Activated CD8-positive, alpha-beta T cell treated with anti-CD3 and anti-CD28 coated beads for 36 hours (primary cell): ENCODE results near the gene ABLIM1. TPM values are rescaled to one million over a fixed set of nuclear protein-coding genes. Genes with fewer than 3 reads are reported as not detected.

ENCODE experiments used
- ATAC-seq: fragments of 200-7000 bp; cut with Tn5 transposase; one replicate; pipeline ENCODE4 v1.10.0; 2021; ENCODE audit warnings: mild to moderate bottlenecking, moderate library complexity
- CTCF ChIA-PET: fragments of 350-600 bp; sonication (Branson Sonifier 250); formaldehyde crosslinking; loops from one replicate; lab custom pipeline; 2021; ENCODE audit warnings: antibody characterized with exemption; lab: Charles Lee
- POLR2A ChIA-PET: fragments of 350-600 bp; sonication (Branson Sonifier 250); formaldehyde crosslinking; loops from one replicate; lab custom pipeline; 2021; ENCODE audit warnings: antibody characterized with exemption; lab: Charles Lee
- DNase-seq: peaks from one replicate; pipeline ENCODE4 v3.0.0-alpha.2; 2020
- H3K27ac Mint-ChIP-seq: one replicate; pipeline ENCODE4 v1.8.0; 2021; ENCODE audit warnings: mild to moderate bottlenecking, mixed read lengths
- H3K27me3 Mint-ChIP-seq: one replicate; pipeline ENCODE4 v1.8.0; 2021; ENCODE audit warnings: mixed read lengths
- H3K36me3 Mint-ChIP-seq: one replicate; pipeline ENCODE4 v1.8.0; 2021; ENCODE audit warnings: low read depth, mixed read lengths
- H3K4me1 Mint-ChIP-seq: one replicate; pipeline ENCODE4 v1.8.0; 2021; ENCODE audit warnings: low read depth, mixed read lengths
- H3K4me3 Mint-ChIP-seq: one replicate; pipeline ENCODE4 v1.8.0; 2021; ENCODE audit warnings: mild to moderate bottlenecking, moderate library complexity, mixed read lengths
- H3K9me3 Mint-ChIP-seq: one replicate; pipeline ENCODE4 v1.8.0; 2021; ENCODE audit warnings: mixed read lengths
- intact Hi-C: fragments of 100-400 bp; cut with micrococcal nuclease; formaldehyde crosslinking; loops from one replicate; pipeline ENCODE4 v1.10.0; 2022
- total RNA-seq, 2 experiments: library from RNA; stranded (reverse); gene quantifications; one replicate each; pipeline ENCODE4 v1.2.3, GENCODE V29; 2021
- TF ChIP-seq, protein P1 (sequence below): fragments of 200-600 bp; IDR thresholded peaks from one replicate; pipeline ENCODE4 v1.8.0; 2022; ENCODE audit warnings: antibody characterized with exemption, mild to moderate bottlenecking

Gene ABLIM1
- total RNA-seq, 2 experiments from 2014 or later = 148 to 155 TPM

DNA sequence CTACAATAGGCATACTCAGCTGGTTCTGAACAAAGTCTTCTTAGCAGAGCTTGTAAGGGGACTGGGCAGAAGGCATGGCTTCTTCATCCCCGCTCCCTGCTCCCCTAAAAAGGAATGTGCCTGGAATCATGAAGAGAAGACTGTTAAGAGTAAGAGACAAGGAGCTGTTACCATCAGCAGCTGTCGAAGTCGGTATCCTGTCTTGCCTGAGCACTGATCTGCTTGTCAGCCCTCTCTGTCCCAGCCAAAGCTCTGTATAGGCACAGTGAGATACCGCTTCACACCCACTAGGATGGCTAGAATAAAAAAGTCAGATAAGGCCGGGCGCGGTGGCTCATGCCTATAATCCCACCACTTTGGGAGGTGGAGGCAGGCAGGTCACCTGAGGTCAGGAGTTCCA lies 2.4 kb downstream of the ABLIM1 start:
- TF ChIP-seq, protein P1, sequence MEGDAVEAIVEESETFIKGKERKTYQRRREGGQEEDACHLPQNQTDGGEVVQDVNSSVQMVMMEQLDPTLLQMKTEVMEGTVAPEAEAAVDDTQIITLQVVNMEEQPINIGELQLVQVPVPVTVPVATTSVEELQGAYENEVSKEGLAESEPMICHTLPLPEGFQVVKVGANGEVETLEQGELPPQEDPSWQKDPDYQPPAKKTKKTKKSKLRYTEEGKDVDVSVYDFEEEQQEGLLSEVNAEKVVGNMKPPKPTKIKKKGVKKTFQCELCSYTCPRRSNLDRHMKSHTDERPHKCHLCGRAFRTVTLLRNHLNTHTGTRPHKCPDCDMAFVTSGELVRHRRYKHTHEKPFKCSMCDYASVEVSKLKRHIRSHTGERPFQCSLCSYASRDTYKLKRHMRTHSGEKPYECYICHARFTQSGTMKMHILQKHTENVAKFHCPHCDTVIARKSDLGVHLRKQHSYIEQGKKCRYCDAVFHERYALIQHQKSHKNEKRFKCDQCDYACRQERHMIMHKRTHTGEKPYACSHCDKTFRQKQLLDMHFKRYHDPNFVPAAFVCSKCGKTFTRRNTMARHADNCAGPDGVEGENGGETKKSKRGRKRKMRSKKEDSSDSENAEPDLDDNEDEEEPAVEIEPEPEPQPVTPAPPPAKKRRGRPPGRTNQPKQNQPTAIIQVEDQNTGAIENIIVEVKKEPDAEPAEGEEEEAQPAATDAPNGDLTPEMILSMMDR = no peak
- intact Hi-C loops = no loop called here
- no peaks in the 10 kb centered on the region for H3K36me3 Mint-ChIP-seq
- no peak overlapping the region for H3K27ac Mint-ChIP-seq
- no peak overlapping the region for H3K4me3 Mint-ChIP-seq
- H3K4me1 Mint-ChIP-seq = no peaks in the 10 kb centered on the region
- H3K9me3 Mint-ChIP-seq = no peaks in the 10 kb centered on the region
- CTCF ChIA-PET = no interaction called here
- POLR2A ChIA-PET = no interaction called here
- ATAC-seq = no peak
- no peaks in the 10 kb centered on the region for H3K27me3 Mint-ChIP-seq
- no peak for DNase-seq

DNA sequence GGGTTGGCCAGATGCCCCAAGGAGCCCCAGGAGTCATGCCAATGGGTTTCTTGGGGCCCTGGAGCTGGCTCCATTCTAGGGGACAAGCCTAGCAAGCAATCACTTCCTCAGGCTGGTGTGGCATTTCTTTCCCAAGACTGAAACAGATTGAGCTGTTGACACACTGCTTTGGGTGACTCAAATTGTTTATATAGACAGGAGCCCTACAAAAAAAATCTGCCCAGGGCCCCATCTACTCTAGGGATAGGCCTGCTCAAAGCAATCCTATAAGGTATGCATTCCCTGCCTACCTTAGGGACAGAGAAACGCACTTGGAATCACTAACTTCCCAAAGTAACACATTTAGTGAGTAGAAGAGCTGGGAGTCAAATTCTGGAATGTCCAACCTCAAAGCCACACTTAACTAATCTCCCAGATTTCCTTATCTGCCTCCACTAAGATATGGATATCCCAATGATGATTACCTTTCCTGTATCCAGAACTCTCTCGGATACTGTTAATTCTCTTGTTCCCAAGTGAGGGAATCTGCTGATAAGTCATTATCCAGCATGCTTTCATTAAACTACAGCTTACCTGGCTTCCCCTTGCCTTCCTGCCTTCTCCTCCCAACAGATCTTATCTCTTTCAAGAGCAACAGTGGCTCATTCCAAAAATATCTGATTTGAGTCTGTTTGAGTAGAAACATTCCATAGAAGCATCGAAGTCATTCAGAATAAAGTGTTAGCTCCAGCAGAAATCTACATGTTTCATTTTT lies 3.1 kb downstream of the ABLIM1 start:
- TF ChIP-seq, protein P1 = no peak
- H3K27ac Mint-ChIP-seq = no peak overlapping the region
- ATAC-seq = no peak
- no peaks in the 10 kb centered on the region for H3K36me3 Mint-ChIP-seq
- DNase-seq = no peak
- H3K4me3 Mint-ChIP-seq = no peak overlapping the region
- ChIA-PET POLR2A (no interaction called here), CTCF (no interaction called here)
- intact Hi-C loops = no loop called here
- H3K27me3 Mint-ChIP-seq = no peaks in the 10 kb centered on the region
- H3K4me1 Mint-ChIP-seq = no peaks in the 10 kb centered on the region
- H3K9me3 Mint-ChIP-seq = no peaks in the 10 kb centered on the region

DNA sequence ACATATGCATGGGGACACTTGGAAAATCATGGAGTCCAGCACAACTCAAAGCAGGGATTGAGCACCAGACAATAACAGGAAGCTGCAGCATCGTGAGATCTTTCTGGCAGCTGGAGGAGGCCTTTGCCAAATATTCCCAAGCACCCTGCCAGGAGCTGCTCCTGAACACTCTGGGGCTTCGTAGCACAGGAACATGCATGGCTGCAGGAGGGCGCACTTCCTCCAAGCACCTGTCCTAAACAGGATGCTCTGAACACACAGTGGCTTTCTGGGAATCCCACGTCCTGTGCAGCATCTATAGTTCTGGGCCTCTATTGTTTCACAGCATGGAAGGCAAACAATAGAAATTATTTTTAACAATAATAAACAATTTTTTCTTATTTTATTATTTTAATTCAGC lies 4.1 kb downstream of the ABLIM1 start:
- no peaks in the 10 kb centered on the region for H3K36me3 Mint-ChIP-seq
- CTCF ChIA-PET = interaction anchor here (0.7 kb wide), 1 partner anchor 65 kb away, joined by 3 read pairs; no protein-coding TSS in a partner anchor

DNA sequence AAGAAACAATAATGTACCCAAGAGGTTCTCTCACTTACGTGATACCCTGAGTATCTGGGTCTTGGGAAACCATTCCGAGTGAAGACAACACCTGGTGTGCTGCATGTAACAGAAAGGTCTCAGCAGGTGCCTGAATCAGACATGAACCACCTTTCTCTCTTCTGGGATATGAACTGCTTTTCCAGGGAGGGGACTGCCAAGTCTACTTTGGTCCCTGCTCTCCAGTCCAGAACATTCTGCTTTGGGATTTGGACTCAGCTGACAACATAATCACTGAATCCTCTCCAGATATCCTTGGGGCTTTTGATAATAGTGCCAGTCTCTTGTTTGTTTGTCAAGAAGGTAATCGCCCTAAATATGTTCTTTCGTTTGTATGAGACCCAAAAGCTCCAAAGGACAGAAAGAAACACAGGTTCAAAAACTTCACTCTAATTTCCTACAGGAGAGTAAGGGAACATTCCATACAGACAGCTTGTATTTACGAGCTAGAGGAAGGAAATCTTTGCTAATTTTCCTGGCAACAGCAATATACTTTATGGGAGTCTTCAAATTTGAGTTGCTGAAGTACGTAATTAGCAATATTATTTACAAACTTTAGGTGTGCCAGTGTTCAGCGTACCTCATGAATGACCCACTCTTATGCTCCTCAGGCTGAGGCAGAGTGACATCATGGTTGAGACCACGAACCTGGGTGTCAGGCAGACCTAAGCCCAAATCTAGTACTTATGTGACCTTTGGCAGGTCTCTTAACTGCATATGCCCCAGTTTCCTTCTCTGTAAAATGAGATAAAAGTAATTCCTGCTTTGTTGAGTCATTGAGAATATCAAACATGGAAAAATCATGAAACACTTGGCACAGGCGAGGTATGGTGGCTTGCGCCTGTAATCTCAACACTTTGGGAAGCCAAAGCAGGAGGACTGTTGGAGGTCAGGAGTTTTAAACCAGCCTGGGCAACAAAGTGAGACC lies 5.4 kb downstream of the ABLIM1 start:
- POLR2A ChIA-PET = interaction anchor here (0.7 kb wide), 1 partner anchor 242 kb away, joined by 3 read pairs; no protein-coding TSS in a partner anchor
- H3K4me3 Mint-ChIP-seq = no peak overlapping the region
- no peak overlapping the region for H3K27ac Mint-ChIP-seq
- CTCF ChIA-PET = interaction anchor here (0.7 kb wide), 1 partner anchor 64 kb away, joined by 3 read pairs; no protein-coding TSS in a partner anchor
- DNase-seq = no peak
- H3K9me3 Mint-ChIP-seq = no peaks in the 10 kb centered on the region
- no peaks in the 10 kb centered on the region for H3K27me3 Mint-ChIP-seq
- TF ChIP-seq, protein P1 = no peak
- H3K4me1 Mint-ChIP-seq = no peaks in the 10 kb centered on the region
- H3K36me3 Mint-ChIP-seq = no peaks in the 10 kb centered on the region
- intact Hi-C loops = no loop called here
- no peak for ATAC-seq

More for the DNA sequence above, 4.1 kb downstream of the ABLIM1 start:
- no peaks in the 10 kb centered on the region for H3K4me1 Mint-ChIP-seq
- H3K27me3 Mint-ChIP-seq = no peaks in the 10 kb centered on the region
- DNase-seq = no peak
- intact Hi-C loops = no loop called here
- no peak overlapping the region for H3K4me3 Mint-ChIP-seq
- TF ChIP-seq, protein P1 = no peak
- H3K9me3 Mint-ChIP-seq = no peaks in the 10 kb centered on the region
- ATAC-seq = no peak
- H3K27ac Mint-ChIP-seq = no peak overlapping the region
- POLR2A ChIA-PET = no interaction called here
